Activated naive CD8-positive, alpha-beta T cell treated with anti-CD3 and anti-CD28 coated beads, Interleukin-2, amount 50 U/mL, for 24 hours (primary cell): ENCODE measurements around the gene RFX8.
"Not testable (repeated sequence)": the region's sequence is repeated elsewhere in the genome, so short reads cannot be mapped to it uniquely, and the experiment has no call there.

Experiments
- ATAC-seq: fragments of 150-1000 bp; cut with Tn5 transposase; one replicate; pipeline ENCODE4 v1.10.0; 2021
- DNase-seq: peaks from one replicate; pipeline ENCODE4 v3.0.0; 2021
- H3K27ac Mint-ChIP-seq: one replicate; pipeline ENCODE4 v1.8.0; 2021; ENCODE audit warnings: mild to moderate bottlenecking, mixed read lengths
- H3K27me3 Mint-ChIP-seq: one replicate; pipeline ENCODE4 v1.8.0; 2021; ENCODE audit warnings: mixed read lengths
- H3K36me3 Mint-ChIP-seq: one replicate; pipeline ENCODE4 v1.8.0; 2021; ENCODE audit warnings: low read depth, mixed read lengths
- H3K4me1 Mint-ChIP-seq: one replicate; pipeline ENCODE4 v1.8.0; 2021; ENCODE audit warnings: mixed read lengths
- H3K4me3 Mint-ChIP-seq: one replicate; pipeline ENCODE4 v1.8.0; 2021; ENCODE audit warnings: mild to moderate bottlenecking, moderate library complexity, mixed read lengths
- H3K9me3 Mint-ChIP-seq: one replicate; pipeline ENCODE4 v1.8.0; 2021; ENCODE audit warnings: mixed read lengths

RFX8 gene

DNA sequence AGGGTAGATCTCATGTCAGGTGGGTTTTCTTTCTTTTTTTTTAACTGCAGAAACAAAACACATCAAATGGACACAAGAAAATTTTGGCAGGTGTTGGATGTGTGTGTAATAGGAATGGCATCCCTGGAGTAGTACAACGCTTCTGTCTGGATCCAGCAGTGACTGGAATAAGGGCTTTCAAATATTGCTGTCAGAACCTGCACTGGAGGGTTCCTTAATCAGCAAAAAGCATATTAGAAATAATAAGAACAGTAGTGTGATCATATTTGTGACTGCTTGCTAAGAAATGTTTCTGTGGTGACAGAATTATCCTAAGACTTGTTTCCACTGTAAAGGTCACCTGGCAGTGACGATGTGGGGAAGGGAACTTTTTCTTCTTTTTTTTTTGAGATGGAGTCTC lies 118.4 kb downstream of the RFX8 start:
- H3K27me3 Mint-ChIP-seq, result no peaks in the 10 kb centered on the region
- H3K36me3 Mint-ChIP-seq, result no peaks in the 10 kb centered on the region
- no peak overlapping the region for H3K27ac Mint-ChIP-seq
- DNase-seq (no peak), ATAC-seq (no peak)
- no peaks in the 10 kb centered on the region for H3K9me3 Mint-ChIP-seq
- H3K4me1 Mint-ChIP-seq, result peaks cover 7% of the 10 kb centered on the region
- H3K4me3 Mint-ChIP-seq, result no peak overlapping the region

DNA sequence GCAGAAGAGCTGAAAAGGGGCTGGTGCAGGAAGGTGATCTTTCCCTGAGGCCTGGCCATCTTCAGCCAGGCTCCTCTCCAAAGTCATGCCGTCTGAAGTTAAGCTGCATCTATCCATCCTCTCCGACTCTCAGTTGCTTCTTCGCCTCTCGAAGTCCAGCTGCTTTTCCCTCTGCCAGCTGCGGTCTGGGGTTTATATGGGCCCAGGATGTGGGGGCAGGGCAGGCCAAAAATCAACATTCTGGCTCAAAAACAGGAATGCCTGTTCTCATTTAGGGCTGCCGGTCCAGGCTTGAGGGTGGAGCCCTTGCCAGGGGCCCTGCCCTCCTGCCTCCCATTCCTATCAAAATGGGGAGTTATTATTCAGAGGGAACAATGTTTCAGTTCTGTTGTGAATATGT lies 118.9 kb downstream of the RFX8 start:
- Mint-ChIP-seq H3K4me1 (peaks cover 2% of the 10 kb centered on the region), H3K9me3 (no peaks in the 10 kb centered on the region), H3K36me3 (no peaks in the 10 kb centered on the region), H3K4me3 (no peak overlapping the region), H3K27ac (no peak overlapping the region), H3K27me3 (no peaks in the 10 kb centered on the region)
- ATAC-seq (no peak), DNase-seq (no peak)

GRCh38 chr2:101355401-101356054 lies 119.4 kb downstream of the RFX8 start:
- H3K36me3 Mint-ChIP-seq, result no peaks in the 10 kb centered on the region
- H3K27ac Mint-ChIP-seq, result no peak overlapping the region
- no peaks in the 10 kb centered on the region for H3K9me3 Mint-ChIP-seq
- no peak overlapping the region for H3K4me3 Mint-ChIP-seq
- H3K4me1 Mint-ChIP-seq, result no peaks in the 10 kb centered on the region
- ATAC-seq (no peak), DNase-seq (no peak)
- H3K27me3 Mint-ChIP-seq, result no peaks in the 10 kb centered on the region

- DNase-seq (no peak), ATAC-seq (no peak)
- H3K27ac Mint-ChIP-seq, result no peak overlapping the region
- no peaks in the 10 kb centered on the region for H3K9me3 Mint-ChIP-seq
- no peaks in the 10 kb centered on the region for H3K36me3 Mint-ChIP-seq
- no peaks in the 10 kb centered on the region for H3K27me3 Mint-ChIP-seq
- H3K4me3 Mint-ChIP-seq, result no peak overlapping the region
- H3K4me1 Mint-ChIP-seq, result no peaks in the 10 kb centered on the region
Observed at GRCh38 chr2:101354420-101355311, 120.2 kb downstream of the RFX8 start.

DNA sequence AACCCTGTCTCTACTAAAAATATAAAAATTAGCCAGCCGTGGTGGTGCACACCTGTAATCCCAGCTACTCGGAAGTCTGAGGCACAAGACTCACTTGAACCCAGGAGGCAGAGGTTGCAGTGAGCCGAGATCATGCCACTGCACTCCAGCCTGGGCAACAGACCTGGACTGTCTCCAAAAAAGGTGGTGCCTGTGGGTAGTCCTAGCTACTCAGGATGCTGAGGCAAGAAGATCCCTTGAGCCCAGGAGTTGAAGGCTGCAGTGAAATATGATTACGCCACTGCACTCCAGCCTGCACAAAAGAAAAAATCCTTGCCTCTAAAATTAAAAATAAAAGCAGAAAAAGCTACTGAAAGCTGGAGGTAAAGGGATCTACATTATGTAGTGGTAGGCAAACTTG lies 122.3 kb downstream of the RFX8 start:
- not testable (repeated sequence) for H3K9me3 Mint-ChIP-seq, H3K27me3 Mint-ChIP-seq, H3K27ac Mint-ChIP-seq, H3K4me1 Mint-ChIP-seq, H3K4me3 Mint-ChIP-seq, ATAC-seq, DNase-seq, H3K36me3 Mint-ChIP-seq

DNA sequence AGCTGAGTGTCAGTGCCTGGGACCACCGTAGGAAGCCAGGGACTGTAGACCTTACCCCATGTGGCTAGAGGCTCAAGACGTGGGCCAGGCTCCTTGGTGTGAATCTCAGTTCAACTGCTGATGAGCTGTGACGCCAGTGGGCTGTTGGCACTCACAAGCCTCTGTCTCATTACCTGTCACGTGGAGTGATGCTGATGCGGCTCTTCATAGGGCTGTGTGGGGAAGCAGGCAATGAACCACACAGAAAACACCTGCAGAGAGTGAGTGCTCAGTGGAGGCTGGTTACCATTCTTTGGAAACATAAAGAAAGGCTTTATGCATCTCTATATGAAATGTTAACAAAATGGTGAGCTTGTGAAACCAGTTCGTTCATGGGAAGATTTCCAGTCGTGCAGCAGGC lies 123.7 kb downstream of the RFX8 start:
- Mint-ChIP-seq H3K36me3 (no peaks in the 10 kb centered on the region), H3K4me1 (no peaks in the 10 kb centered on the region), H3K27me3 (no peaks in the 10 kb centered on the region), H3K27ac (no peak overlapping the region), H3K9me3 (no peaks in the 10 kb centered on the region), H3K4me3 (no peak overlapping the region)
- ATAC-seq (no peak), DNase-seq (no peak)

DNA sequence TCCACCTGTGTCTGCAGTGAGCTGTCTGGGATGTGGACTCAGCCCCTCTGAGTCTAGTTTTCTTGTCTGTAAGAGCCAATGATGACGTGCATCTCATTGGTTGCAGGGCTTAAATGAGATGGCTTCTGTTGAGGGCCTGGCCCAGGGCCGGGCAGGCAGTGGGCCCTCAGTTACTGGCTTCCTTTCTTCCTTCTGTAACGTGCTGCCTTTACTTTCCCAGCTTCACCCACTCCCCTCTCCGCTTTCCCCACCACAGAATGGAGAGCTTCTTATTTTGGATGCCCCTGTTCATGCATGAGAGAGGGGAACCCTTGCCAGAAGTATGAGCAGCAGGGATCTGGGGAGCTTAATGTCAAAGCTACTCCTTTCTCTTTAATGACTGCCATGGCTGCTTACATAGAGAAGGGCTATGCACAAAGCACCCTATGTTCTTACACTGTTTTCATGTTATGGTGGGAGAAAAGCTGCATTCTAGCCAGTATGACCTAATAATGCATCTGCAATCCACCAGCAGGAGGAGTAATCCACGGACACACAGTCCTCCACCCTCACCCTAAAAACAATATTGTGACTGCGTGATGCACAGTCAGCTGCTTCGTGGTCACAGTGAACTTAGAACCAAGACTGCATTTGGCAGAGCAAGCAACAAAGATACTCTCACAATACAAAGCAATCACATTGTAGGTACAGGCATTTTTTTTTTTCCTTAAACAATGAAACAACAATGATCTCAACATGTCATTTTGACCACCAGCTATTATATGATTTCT lies 124.8 kb downstream of the RFX8 start:
- no peaks in the 10 kb centered on the region for H3K27me3 Mint-ChIP-seq
- H3K27ac Mint-ChIP-seq, result no peak overlapping the region
- DNase-seq, result no peak
- H3K4me1 Mint-ChIP-seq, result no peaks in the 10 kb centered on the region
- no peak for ATAC-seq
- H3K36me3 Mint-ChIP-seq, result no peaks in the 10 kb centered on the region
- no peaks in the 10 kb centered on the region for H3K9me3 Mint-ChIP-seq
- H3K4me3 Mint-ChIP-seq, result no peak overlapping the region

- DNase-seq, result no peak
- Mint-ChIP-seq H3K9me3 (no peaks in the 10 kb centered on the region), H3K27me3 (no peaks in the 10 kb centered on the region), H3K4me1 (no peaks in the 10 kb centered on the region), H3K36me3 (no peaks in the 10 kb centered on the region), H3K27ac (no peak overlapping the region), H3K4me3 (no peak overlapping the region)
- no peak for ATAC-seq
Observed at GRCh38 chr2:101348883-101349282, 126.0 kb downstream of the RFX8 start.
